ENCODE results near the gene PFN4. TPM values are rescaled to one million over a fixed set of nuclear protein-coding genes. Genes with fewer than 3 reads are reported as not detected.

The PFN4 gene
- total RNA-seq (under 1 TPM in 3 of 4 donors, not detected in 1; 0.24 to 0.45 (median 0.34) TPM), polyA plus RNA-seq (1 to 10 TPM in 1 of 3 donors, under 1 TPM in 2; 0.18 to 1.2 (median 0.35) TPM)
- long read RNA-seq, donor 1: 0 reads
- long read RNA-seq, donor 2: 0 reads

- H3K4me1 ChIP-seq: peaks cover 17% of the 10 kb centered on the region
- DNase-seq: peak; percentile 92 to 95
- intact Hi-C loops (cut with DNase I): no loop called here
Observed at GRCh38 chr2:24123195-24123921, at the start of gene PFN4, which contains the start of gene FAM228B. Gene PFN4, minus strand, starts transcription at chr2:24123334. Its CDS starts 799 bp downstream, at chr2:24122535. Gene FAM228B, plus strand, starts transcription at chr2:24123469. Its CDS starts 893 bp downstream, at chr2:24124362.

GRCh38 chr2:24169023-24169422 lies 45.9 kb upstream of the PFN4 start:
- DNase-seq (no peak), ATAC-seq (no peak)
- H3K27ac ChIP-seq: no peak overlapping the region
- TF ChIP-seq CTCF (IDR thresholded peaks at IDR 0.05): no peak
- H3K9me3 ChIP-seq: no peaks in the 10 kb centered on the region
- no peak overlapping the region for H3K4me3 ChIP-seq
- WGBS, 3 donors: 91 to 96% (median 92%) methylated on average over 5 of the region's 5 CpGs
- no peaks in the 10 kb centered on the region for H3K27me3 ChIP-seq (ENCODE audit: insufficient read depth in 3 of 3, low read length in 2 of 3)
- intact Hi-C loops (cut with DNase I): loop anchor here in 1 of 2 donors (5.0 kb wide), 1 partner anchor 337 kb away; no protein-coding TSS in a partner anchor
- H3K4me1 ChIP-seq: no peaks in the 10 kb centered on the region
- no peaks in the 10 kb centered on the region for H3K36me3 ChIP-seq (ENCODE audit: insufficient read depth in 1 of 2, low read depth in 1 of 2)

More at GRCh38 chr2:24123195-24123921, at the start of gene PFN4, which contains the start of gene FAM228B:
- peak within 1 kb of the TSS; percentile 94 for H3K27ac ChIP-seq
- H3K36me3 ChIP-seq (ENCODE audit: insufficient read depth in 1 of 2, low read depth in 1 of 2): no peaks in the 10 kb centered on the region
- no peak for TF ChIP-seq CTCF (IDR thresholded peaks at IDR 0.05)
- peak; percentile 97 to 98 (median 98) for ATAC-seq
- peak within 1 kb of the TSS; percentile 82 for H3K4me3 ChIP-seq
- H3K9me3 ChIP-seq: no peaks in the 10 kb centered on the region
- 0 to 1% (median 1%) methylated on average over 70 to 103 of the region's 103 CpGs for WGBS, 3 donors
- H3K27me3 ChIP-seq (ENCODE audit: insufficient read depth in 3 of 3, low read length in 2 of 3): no peaks in the 10 kb centered on the region

- TF ChIP-seq CTCF (IDR thresholded peaks at IDR 0.05): peak; percentile 42
- Histone ChIP-seq H3K9me3 (no peaks in the 10 kb centered on the region), H3K27ac (no peak overlapping the region), H3K4me1 (no peaks in the 10 kb centered on the region), H3K4me3 (no peak overlapping the region), H3K36me3 (ENCODE audit: insufficient read depth in 1 of 2, low read depth in 1 of 2) (peaks cover 0 to 7% of the 10 kb centered on the region in 2 donors), H3K27me3 (ENCODE audit: insufficient read depth in 3 of 3, low read length in 2 of 3) (no peaks in the 10 kb centered on the region)
- intact Hi-C loops (cut with DNase I): no loop called here
- WGBS, 3 donors: 63 to 69% (median 64%) methylated on average over 7 to 8 of the region's 8 CpGs
- DNase-seq: no peak
- no peak for ATAC-seq
Observed at GRCh38 chr2:24164416-24164973, 41.4 kb upstream of the PFN4 start.

- no peak for ATAC-seq
- WGBS, 3 donors: 83 to 88% (median 86%) methylated on average over 2 of the region's 2 CpGs
- H3K4me1 ChIP-seq: no peaks in the 10 kb centered on the region
- no peaks in the 10 kb centered on the region for H3K27me3 ChIP-seq (ENCODE audit: insufficient read depth in 3 of 3, low read length in 2 of 3)
- H3K4me3 ChIP-seq: no peak overlapping the region
- H3K9me3 ChIP-seq: no peaks in the 10 kb centered on the region
- intact Hi-C loops (cut with DNase I): no loop called here
- H3K27ac ChIP-seq: no peak overlapping the region
- DNase-seq: no peak
- peaks cover 0 to 14% of the 10 kb centered on the region in 2 donors for H3K36me3 ChIP-seq (ENCODE audit: insufficient read depth in 1 of 2, low read depth in 1 of 2)
- TF ChIP-seq CTCF (IDR thresholded peaks at IDR 0.05): no peak
Observed at GRCh38 chr2:24163601-24164000, 40.5 kb upstream of the PFN4 start.

All from psoas muscle (tissue), 8 donors.